ENCODE results near the gene SMYD3.

Gene SMYD3

GRCh38 chr1:246187834-246188372, 319.2 kb downstream of the SMYD3 start:
- TF ChIP-seq FOXP2 (optimal IDR thresholded peaks at IDR 0.05; ENCODE audit: borderline replicate concordance, extremely low read depth, extremely low read length, insufficient read depth) (no peak), POLR2AphosphoS5 (IDR thresholded peaks at IDR 0.05; ENCODE audit: low read depth, low read length) (no peak), SIN3A (IDR thresholded peaks at IDR 0.05; ENCODE audit: borderline replicate concordance, insufficient read depth, low read length) (no peak), TAF1 (IDR thresholded peaks at IDR 0.05; ENCODE audit: borderline replicate concordance, insufficient read depth, low read length) (no peak)
- TF ChIP-seq, protein P1, sequence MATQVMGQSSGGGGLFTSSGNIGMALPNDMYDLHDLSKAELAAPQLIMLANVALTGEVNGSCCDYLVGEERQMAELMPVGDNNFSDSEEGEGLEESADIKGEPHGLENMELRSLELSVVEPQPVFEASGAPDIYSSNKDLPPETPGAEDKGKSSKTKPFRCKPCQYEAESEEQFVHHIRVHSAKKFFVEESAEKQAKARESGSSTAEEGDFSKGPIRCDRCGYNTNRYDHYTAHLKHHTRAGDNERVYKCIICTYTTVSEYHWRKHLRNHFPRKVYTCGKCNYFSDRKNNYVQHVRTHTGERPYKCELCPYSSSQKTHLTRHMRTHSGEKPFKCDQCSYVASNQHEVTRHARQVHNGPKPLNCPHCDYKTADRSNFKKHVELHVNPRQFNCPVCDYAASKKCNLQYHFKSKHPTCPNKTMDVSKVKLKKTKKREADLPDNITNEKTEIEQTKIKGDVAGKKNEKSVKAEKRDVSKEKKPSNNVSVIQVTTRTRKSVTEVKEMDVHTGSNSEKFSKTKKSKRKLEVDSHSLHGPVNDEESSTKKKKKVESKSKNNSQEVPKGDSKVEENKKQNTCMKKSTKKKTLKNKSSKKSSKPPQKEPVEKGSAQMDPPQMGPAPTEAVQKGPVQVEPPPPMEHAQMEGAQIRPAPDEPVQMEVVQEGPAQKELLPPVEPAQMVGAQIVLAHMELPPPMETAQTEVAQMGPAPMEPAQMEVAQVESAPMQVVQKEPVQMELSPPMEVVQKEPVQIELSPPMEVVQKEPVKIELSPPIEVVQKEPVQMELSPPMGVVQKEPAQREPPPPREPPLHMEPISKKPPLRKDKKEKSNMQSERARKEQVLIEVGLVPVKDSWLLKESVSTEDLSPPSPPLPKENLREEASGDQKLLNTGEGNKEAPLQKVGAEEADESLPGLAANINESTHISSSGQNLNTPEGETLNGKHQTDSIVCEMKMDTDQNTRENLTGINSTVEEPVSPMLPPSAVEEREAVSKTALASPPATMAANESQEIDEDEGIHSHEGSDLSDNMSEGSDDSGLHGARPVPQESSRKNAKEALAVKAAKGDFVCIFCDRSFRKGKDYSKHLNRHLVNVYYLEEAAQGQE (IDR thresholded peaks at IDR 0.05; ENCODE audit: insufficient read depth in 1 of 2, low read depth in 2 of 2, low read length in 2 of 2) = no peak

DNA sequence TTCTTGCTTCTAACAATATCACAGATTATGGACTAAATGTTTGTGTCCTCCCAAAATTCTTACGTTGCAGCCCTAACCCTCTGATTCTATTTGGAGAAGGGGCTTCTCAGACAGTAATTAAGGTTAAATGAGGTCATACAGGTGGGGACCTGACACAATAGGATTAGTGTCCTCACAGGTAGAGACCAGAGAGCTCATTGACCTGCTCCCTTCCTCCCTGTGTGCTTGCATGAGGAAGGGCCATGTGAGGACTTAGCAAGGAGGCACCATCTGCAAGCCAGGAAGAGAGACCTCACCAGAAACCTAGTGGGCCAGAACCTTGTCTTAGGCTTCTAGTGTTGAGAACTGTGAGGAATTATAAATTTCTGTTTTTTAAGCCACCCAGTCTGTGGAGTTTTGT, 322.6 kb downstream of the SMYD3 start:
- TF ChIP-seq, protein P1 (IDR thresholded peaks at IDR 0.05; ENCODE audit: insufficient read depth in 1 of 2, low read depth in 2 of 2, low read length in 2 of 2) = no peak
- TF ChIP-seq FOXP2 (optimal IDR thresholded peaks at IDR 0.05; ENCODE audit: borderline replicate concordance, extremely low read depth, extremely low read length, insufficient read depth) (no peak), SIN3A (IDR thresholded peaks at IDR 0.05; ENCODE audit: borderline replicate concordance, insufficient read depth, low read length) (no peak), TAF1 (IDR thresholded peaks at IDR 0.05; ENCODE audit: borderline replicate concordance, insufficient read depth, low read length) (no peak), POLR2AphosphoS5 (IDR thresholded peaks at IDR 0.05; ENCODE audit: low read depth, low read length) (no peak)

DNA sequence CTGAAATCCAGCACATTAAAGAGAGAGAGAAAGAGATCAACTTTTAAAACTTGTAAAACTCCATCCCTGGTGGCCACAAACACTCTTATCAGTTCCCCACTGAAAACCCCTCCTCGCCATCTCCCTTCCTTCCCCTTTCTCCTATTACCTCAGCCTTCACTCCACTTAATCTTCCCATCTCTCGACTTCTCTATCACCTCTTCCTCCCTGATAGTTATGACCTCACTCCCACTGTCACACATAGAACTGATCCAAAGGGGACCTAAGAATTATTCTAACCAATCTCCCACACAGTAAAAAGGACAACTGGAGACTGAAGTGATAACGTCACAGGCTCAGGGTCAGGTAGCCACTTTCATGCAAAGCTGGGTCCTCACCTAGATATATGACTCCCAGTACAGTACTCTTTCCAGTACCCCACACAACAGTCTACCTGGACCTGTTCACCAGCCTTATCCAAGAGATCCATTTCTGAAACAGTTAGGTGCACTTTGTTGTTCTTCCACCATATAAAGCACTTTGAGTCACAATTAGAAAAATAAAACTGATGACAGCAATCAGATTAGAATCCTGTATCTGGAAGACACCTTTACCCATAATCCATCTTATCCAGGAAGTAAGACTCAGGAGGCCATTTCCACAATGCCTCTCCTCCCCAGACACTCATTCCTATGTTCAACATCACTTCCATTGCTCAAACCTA, 324.8 kb downstream of the SMYD3 start:
- TF ChIP-seq FOXP2 (optimal IDR thresholded peaks at IDR 0.05; ENCODE audit: borderline replicate concordance, extremely low read depth, extremely low read length, insufficient read depth) = no peak
- TF ChIP-seq POLR2AphosphoS5 (IDR thresholded peaks at IDR 0.05; ENCODE audit: low read depth, low read length) = no peak
- TF ChIP-seq TAF1 (IDR thresholded peaks at IDR 0.05; ENCODE audit: borderline replicate concordance, insufficient read depth, low read length) = no peak
- TF ChIP-seq, protein P1 (IDR thresholded peaks at IDR 0.05; ENCODE audit: insufficient read depth in 1 of 2, low read depth in 2 of 2, low read length in 2 of 2) = no peak
- no peak for TF ChIP-seq SIN3A (IDR thresholded peaks at IDR 0.05; ENCODE audit: borderline replicate concordance, insufficient read depth, low read length)

DNA sequence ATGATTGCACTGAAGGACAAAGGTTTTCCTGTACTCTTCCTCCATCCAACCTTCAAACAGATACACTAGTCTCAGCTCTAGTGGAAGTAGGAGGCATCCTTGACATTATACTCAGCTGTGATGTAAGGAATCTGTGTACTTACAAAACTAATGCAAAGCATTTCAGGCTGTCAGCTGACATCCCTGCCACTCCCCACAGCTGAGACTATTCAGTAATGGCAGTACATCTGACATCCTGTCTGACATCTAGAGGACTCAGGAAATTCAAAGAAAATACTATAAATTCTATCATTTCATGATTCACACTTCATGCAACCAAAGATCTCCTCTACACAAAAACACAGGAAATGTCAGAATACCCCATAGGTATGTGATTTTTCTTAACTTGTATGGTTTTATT, 325.8 kb downstream of the SMYD3 start:
- TF ChIP-seq SIN3A (IDR thresholded peaks at IDR 0.05; ENCODE audit: borderline replicate concordance, insufficient read depth, low read length) (no peak), TAF1 (IDR thresholded peaks at IDR 0.05; ENCODE audit: borderline replicate concordance, insufficient read depth, low read length) (no peak), POLR2AphosphoS5 (IDR thresholded peaks at IDR 0.05; ENCODE audit: low read depth, low read length) (no peak)

- TF ChIP-seq SIN3A (IDR thresholded peaks at IDR 0.05; ENCODE audit: borderline replicate concordance, insufficient read depth, low read length) = no peak
- TF ChIP-seq, protein P1 (IDR thresholded peaks at IDR 0.05; ENCODE audit: insufficient read depth in 1 of 2, low read depth in 2 of 2, low read length in 2 of 2) = no peak
- TF ChIP-seq POLR2AphosphoS5 (IDR thresholded peaks at IDR 0.05; ENCODE audit: low read depth, low read length) = no peak
- no peak for TF ChIP-seq TAF1 (IDR thresholded peaks at IDR 0.05; ENCODE audit: borderline replicate concordance, insufficient read depth, low read length)
- no peak for TF ChIP-seq FOXP2 (optimal IDR thresholded peaks at IDR 0.05; ENCODE audit: borderline replicate concordance, extremely low read depth, extremely low read length, insufficient read depth)
Measured at GRCh38 chr1:246179401-246179800, 327.7 kb downstream of the SMYD3 start.
